ENCODE data around the gene ITGA11. TPM values are rescaled to one million over a fixed set of nuclear protein-coding genes. Genes with fewer than 3 reads are reported as not detected.

ITGA11 gene
- total RNA-seq, 2 experiments from 2014 or later, result 1.7 to 3.6 TPM

DNA sequence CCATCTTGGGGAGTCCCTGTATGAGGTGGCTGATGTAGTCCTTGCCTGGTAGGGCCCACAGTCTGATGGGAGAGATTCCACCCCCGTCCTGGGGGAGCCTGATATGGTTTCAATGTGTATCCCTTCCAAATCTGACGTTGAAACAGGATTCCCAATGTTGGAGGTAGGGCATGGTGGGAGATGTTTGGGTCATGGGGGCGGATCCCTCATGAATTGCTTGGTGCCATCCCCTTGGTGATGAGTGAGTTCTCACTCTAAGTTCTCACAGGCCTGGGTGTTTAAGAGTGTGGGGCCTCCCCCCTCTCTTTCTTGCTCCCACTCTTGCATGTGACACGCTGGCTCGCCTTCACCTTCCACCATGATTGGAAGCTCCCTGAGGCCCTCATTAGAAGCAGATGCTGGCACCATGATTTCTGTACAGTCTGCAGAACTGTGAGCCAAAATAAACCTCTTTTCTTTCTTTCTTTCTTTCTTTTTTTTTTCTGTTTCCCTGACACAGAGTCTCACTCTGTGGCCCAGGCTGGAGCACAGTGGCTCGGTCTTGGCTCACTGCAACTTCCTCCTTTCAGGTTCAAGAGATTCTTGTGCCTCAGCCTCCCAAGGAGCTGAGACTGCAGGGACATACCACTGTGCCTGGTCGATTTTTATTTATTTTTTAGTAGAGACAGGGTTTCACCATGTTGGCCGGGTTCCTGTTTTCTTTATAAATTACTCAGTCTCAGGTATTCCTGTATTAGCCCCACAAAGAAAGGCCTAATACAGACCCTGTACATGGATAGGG is 28.6 kb downstream of the ITGA11 start:
- H3K36me3 Mint-ChIP-seq (ENCODE audit: low read depth), result no peaks in the 10 kb centered on the region
- DNase-seq (no peak), ATAC-seq (no peak)
- intact Hi-C loops (cut with micrococcal nuclease), result no loop called here
- H3K4me1 Mint-ChIP-seq (ENCODE audit: low read depth), result no peaks in the 10 kb centered on the region
- H3K27me3 Mint-ChIP-seq, result peaks cover 2% of the 10 kb centered on the region
- POLR2A ChIA-PET, result no interaction called here
- no peak overlapping the region for H3K27ac Mint-ChIP-seq
- TF ChIP-seq, protein P1, sequence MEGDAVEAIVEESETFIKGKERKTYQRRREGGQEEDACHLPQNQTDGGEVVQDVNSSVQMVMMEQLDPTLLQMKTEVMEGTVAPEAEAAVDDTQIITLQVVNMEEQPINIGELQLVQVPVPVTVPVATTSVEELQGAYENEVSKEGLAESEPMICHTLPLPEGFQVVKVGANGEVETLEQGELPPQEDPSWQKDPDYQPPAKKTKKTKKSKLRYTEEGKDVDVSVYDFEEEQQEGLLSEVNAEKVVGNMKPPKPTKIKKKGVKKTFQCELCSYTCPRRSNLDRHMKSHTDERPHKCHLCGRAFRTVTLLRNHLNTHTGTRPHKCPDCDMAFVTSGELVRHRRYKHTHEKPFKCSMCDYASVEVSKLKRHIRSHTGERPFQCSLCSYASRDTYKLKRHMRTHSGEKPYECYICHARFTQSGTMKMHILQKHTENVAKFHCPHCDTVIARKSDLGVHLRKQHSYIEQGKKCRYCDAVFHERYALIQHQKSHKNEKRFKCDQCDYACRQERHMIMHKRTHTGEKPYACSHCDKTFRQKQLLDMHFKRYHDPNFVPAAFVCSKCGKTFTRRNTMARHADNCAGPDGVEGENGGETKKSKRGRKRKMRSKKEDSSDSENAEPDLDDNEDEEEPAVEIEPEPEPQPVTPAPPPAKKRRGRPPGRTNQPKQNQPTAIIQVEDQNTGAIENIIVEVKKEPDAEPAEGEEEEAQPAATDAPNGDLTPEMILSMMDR (IDR thresholded peaks at IDR 0.05), result no peak
- H3K9me3 Mint-ChIP-seq, result peaks cover 7% of the 10 kb centered on the region
- CTCF ChIA-PET, result no interaction called here
- H3K4me3 Mint-ChIP-seq, result no peak overlapping the region

DNA sequence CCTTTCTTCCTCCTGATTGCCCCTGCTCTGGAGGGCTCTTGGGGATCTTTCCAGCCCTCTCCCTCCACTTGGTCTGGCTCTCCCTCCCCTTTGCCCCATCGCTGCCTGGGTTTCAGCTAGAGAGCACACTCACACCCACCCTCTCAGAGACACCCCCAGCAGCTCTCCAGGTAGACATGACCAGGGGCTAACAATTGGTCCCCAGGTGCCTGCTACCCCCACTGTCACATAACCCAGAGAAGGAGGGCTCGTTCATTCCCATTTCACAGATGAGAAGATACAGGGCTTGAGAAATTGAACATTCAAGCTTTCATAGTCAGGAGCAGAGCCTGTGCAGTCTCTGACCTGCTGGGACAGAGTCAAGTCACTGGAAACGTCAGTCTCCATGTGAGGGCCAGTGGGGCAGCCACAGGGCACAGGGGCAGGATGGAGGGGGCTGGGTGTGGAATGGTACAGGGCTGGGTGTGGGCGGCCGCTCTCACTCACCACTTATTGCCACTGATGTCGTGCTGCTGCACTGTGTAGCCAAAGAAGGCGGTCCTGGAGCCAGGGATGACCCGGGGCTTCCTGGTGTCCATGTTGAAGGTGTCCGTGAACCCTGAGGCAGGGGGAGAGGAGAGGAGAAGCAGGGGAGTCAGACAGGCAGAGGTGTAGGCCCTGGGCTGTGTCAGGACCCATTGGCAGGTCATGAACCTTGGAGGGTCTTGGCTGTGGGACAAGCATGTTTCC is 29.4 kb downstream of the ITGA11 start:
- Mint-ChIP-seq H3K36me3 (ENCODE audit: low read depth) (no peaks in the 10 kb centered on the region), H3K4me1 (ENCODE audit: low read depth) (no peaks in the 10 kb centered on the region), H3K4me3 (no peak overlapping the region), H3K27me3 (peaks cover 2% of the 10 kb centered on the region), H3K9me3 (peaks cover 7% of the 10 kb centered on the region), H3K27ac (no peak overlapping the region)
- DNase-seq (no peak), ATAC-seq (no peak)
- POLR2A ChIA-PET, result no interaction called here
- intact Hi-C loops (cut with micrococcal nuclease), result no loop called here
- CTCF ChIA-PET, result no interaction called here
- TF ChIP-seq, protein P1 (IDR thresholded peaks at IDR 0.05), result no peak

DNA sequence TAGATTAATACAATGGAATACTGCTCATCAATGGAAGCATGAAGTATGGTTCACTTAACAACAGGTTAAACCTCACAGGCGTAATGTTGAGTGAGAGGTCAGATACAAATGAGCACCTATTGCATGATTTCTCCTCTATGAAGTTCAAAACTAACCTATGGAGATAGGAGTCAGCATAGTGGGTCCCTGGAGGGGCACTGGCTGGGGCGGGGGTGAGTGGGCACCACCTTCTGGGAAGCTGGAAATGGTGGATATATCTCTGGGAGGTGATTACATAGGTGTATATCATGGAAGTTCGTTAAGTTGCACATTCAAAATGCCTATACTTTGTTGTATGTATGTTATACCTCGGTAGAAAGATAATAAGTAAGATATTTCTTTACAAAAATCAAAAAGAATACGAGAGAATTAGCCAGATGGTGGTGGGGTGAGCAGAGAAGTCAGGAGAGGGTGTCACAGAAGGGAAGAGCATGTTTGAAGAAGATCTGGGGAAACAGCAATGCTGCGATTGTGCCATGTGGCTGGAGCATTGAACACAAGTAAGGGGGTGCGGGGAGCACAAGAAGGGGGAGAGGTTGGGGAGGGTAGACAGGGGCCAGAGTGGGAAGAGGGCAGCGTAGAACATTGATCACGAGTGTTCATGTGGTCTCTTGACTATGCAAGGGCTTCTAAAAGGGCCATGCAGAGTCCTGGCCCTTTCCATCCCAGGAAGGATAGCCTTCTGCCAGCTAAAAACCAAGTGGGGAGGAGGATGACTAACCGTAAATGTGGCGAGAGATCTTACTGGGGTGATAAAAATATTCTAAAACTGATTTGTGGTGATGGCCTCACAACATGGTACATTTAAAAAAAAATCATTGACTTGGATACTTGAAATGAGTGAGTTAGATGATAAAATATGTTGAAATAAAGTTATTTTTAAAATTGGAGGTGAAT is 30.2 kb downstream of the ITGA11 start:
- peaks cover 7% of the 10 kb centered on the region for H3K9me3 Mint-ChIP-seq
- H3K27me3 Mint-ChIP-seq, result peaks cover 2% of the 10 kb centered on the region
- ChIA-PET POLR2A (no interaction called here), CTCF (no interaction called here)
- ATAC-seq (peak; percentile 18), DNase-seq (no peak)
- intact Hi-C loops (cut with micrococcal nuclease), result no loop called here
- no peak overlapping the region for H3K27ac Mint-ChIP-seq
- H3K36me3 Mint-ChIP-seq (ENCODE audit: low read depth), result no peaks in the 10 kb centered on the region
- H3K4me1 Mint-ChIP-seq (ENCODE audit: low read depth), result no peaks in the 10 kb centered on the region
- TF ChIP-seq, protein P1 (IDR thresholded peaks at IDR 0.05), result no peak
- no peak overlapping the region for H3K4me3 Mint-ChIP-seq

DNA sequence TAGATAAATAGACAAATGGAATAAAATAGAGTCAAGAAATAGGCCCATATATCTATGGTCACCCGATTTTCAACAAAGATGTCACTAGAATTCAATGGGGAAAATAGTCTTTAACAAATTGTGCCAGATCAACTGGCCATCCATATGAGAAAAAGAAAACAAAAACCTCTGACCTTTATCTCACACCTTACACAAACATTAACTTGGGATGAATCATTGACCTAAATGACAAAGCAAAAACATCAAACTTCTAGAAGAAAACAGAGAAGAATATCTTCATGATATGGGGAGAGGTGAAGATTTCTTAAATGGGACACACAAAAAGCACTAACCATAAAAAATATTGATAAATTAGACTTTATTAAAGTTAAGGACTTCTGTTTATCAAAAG is 31.9 kb downstream of the ITGA11 start:
- CTCF ChIA-PET, result interaction anchor here (1.6 kb wide), 1 partner anchor 93 kb away, joined by 6 read pairs; no protein-coding TSS in a partner anchor
- no peaks in the 10 kb centered on the region for H3K4me1 Mint-ChIP-seq (ENCODE audit: low read depth)
- intact Hi-C loops (cut with micrococcal nuclease), result no loop called here
- no peak overlapping the region for H3K27ac Mint-ChIP-seq
- H3K9me3 Mint-ChIP-seq, result peaks cover 7% of the 10 kb centered on the region
- TF ChIP-seq, protein P1 (IDR thresholded peaks at IDR 0.05), result no peak
- ATAC-seq, result peak; percentile 21
- peaks cover 2% of the 10 kb centered on the region for H3K27me3 Mint-ChIP-seq
- no peaks in the 10 kb centered on the region for H3K36me3 Mint-ChIP-seq (ENCODE audit: low read depth)
- no peak for DNase-seq
- POLR2A ChIA-PET, result interaction anchor here (1.2 kb wide), 1 partner anchor 171 kb away, joined by 3 read pairs; the partner anchor contains the start of gene CLN6
- no peak overlapping the region for H3K4me3 Mint-ChIP-seq

Data from activated CD8-positive, alpha-beta T cell treated with anti-CD3 and anti-CD28 coated beads for 36 hours (primary cell).